SIG-M5 treated with dmso at 0.1 percent for 504 hours (cell line): Measurements from ENCODE around the gene GRK7.
"Not testable (repeated sequence)": the region's sequence is repeated elsewhere in the genome, so short reads cannot be mapped to it uniquely, and the experiment has no call there.

Experiments used
- DNase-seq: peaks from one replicate; lab custom pipeline; 2025; ENCODE audit not compliant: unreplicated experiment; lab: John Stamatoyannopoulos, UW

The GRK7 gene

DNA sequence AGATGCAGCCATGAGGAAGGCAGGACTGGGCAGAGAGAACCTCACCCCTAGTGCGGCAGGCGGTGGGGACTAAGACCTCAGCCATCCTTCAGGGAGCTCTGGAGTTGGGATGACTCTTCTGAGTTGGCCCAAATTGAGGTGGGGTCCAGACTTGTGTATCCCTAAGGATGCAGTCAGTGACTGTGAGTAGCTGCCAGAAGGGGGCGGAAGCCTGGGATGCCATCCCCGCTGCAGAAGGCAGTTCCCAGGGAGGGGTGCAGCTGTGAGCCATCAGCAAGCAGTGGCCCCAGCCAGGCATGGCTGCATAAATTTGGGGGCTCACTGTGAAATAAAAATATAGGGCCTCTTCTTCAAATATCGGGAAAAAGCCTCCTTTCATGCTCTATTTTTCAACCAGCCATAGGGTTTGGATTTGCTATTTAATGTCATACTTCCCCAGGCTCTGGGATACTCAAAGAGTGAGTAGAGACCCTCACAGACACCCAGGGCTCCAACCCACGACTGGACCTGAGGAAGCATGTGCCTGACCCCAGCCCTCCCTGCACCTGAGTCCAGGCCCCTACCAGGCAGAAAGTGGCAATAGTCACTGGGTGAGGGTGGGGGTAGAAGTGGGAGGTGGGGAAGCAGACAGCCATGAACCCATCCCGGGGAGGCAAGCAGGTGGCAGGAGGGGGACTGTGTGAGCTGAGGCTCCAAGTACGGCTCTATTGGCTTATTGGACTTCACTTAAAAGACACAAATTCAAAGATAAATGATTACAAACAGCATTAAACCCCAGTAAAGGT lies 30.5 kb downstream of the GRK7 start:
- DNase-seq: no peak

DNA sequence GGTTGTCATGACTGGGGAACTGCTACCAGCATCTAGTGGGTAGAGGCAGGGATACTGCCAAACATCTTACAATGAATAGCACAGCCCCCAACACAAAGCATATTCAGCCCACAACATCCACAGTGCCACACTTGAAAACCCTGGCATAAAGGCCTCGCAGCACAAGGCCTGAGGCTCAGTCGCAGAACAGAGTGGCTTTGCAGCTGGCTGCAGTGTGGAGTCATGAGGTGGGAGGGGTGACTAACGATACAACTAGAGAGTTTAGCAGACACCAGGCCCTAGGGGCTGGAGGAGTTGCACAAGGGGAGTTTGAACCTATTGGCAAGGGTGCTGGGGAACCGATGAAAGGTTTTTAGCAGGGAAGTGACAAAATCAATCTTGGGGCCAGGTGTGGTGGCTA lies 32.1 kb downstream of the GRK7 start:
- no peak for DNase-seq

DNA sequence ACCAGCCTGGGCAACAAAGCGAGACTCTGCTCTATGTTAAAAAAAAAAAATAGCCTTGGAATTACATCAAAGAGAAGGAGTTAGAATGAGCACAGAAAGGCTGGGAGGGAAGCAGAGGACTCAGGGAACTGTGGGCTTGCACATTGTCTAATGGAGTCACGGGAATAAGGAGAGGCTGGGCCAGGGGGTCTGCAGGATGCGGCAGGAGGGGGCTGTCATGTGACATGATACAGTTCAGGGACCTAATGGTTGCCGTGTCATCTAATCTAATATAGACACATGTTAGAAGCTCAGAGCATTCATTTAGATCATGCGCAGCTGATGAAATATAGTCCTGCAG lies 32.5 kb downstream of the GRK7 start:
- DNase-seq: no peak

DNA sequence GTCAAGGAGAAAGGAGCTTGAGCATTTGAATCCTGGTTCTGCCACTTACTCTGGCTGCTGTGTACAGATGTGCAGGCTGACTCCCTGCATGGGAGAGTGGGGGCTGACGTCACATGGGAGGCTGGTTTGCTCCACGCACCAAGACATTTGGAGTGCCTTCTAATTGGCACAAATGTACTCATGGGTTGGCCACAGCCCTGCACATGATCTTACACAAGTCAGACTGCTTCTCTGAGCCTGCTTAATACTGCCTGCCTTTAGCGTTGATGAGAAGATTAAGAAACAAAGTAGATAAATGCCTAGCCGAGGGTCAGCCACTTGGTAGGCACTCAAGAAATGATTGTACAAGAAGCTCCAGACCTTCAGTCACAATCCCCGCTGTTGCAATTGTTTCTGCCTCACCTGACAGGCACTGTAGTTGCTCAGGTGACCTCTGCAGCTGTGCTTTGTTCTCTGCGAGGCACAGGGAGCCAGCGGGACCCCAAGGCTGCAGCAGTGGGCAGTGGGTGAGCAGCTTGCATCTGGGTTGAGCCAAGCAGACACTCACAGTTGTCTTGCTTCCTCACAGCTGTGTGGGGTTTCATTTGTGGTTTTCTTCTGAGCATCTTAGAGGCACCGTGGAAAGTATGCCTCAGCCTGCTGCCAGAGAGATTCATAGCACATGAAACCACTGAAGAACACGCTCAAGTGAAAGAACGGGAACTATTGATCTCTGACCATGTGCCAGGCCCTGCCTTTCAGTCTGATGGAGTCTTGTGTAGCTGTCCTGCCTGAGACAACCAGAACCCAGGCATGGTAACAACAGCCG lies 33.1 kb downstream of the GRK7 start:
- DNase-seq: peak; percentile 93

DNA sequence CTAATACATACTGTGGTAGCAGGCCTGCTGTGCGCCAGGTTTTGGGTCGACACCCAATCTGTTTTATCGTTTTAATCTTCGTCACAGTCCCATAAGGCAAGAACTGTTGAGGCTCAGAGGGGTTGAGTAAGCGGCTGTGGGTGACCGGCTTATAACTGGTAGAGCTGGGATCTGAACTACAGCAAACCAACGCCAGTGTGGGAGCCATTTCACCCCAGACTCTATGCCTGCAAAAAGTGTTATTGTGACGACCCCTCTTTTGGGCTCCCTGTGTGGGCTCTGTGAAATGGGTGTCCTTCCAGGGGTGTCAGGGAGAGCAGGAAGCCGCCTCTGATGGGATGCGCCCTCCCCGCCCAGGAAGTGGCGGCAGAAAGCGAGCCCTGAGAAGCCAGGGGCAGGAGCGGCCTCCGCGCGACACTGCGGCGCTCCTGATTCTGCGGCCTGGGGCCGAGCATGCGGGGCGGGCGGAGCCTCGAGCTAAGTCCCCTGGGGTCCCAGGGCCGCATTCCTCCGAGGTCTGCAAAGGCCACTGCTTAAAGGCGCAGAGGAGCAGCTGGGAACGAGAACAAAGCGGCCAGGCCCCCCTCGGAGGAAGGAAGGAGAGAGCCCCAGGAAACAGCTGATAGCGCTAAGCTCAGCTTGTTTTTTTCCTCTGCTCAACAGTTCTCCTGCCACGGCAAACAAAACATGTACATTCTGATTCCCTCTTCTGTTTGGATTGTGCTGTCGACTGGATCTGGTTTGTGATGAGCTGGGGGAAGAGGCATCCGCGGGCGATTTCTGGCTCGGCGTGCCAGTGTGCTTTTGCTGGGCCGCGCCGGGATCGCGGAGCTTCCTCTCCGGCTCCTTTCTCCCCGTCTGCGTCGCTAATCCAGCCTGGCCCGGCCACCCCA lies 33.9 kb downstream of the GRK7 start:
- peak; percentile 38 for DNase-seq

DNA sequence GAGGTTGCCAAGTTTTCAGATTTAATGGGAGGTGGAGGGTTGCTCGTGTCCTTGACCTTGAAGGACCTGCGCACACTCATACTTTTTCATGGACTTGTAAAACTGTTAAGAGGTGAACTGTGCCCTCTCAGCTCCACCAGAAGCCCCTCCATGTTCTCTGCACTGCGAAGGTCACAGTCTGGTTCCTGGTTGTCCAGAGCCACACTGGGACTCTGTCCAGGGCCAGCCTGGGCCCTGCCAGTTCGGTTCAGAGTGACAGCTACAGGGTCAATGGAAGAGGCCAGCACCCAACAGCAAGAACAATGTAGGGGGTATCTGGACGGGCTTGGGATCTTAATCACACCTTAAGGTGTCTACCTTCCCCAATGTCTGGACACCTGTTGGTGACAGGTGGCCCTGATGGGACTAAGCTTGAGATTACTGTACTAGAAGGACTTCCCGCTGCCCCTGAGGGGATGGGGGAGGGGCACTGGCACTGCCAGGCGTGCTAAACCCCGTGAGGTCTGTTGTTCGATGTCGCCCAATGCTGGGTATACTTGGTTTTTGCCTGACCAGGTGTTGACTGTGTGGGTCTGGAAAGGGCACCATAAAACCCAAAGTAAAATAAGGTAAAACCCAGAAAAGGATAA lies 34.7 kb downstream of the GRK7 start:
- no peak for DNase-seq

DNA sequence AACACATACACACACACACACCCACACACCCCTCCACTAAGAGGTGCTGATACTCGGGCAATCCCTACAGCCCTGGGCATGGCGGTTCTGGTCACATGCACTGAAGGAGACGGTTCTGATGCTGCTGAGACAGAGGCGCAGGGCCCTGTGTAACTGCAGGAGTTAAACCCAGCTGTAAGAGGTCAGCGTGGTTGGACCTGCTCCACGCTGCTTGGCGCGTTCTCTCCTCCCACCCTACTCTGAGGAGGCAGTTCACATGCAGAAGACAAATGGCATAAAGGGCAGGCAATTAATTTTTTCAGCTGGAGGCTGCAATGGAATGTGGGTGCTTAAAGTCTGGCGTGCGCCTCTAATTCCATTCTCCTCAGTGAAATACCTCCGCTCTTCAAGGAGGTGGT lies 35.2 kb downstream of the GRK7 start:
- DNase-seq: no peak

DNA sequence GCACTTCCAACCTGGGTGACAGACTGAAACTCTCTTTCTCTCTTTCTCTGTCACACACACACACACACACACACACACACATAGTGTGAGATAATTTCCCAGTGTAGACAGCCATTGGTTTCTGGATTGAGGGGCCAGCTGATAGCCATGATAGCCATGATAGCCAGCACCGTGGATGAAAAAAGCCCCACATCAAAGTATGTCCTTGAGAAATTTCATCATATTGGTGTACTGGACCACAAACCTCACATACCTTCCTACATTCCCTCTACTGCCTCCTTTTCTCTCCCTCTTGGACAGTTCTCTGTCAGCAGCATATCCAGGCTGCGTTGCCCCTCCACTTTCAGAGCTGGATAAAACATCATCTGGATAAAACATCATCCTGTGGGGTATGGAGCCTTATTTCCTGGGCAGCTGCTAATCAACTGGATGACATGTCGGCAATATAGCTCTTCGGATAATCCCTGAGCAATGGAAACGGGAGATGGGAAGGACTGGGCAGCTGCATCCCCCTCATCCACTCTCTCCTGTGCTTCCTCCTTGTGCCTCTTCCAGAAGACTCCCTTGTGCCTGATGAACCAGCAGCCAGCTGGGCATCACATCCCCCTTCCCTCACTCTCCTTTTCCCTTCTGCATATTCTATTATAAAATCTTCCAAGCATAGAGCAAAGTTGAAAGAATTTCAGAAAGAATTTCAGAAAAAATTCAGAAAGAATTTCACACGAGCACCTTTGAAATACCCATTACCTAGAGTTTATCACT lies 39.3 kb downstream of the GRK7 start:
- no peak for DNase-seq

DNA sequence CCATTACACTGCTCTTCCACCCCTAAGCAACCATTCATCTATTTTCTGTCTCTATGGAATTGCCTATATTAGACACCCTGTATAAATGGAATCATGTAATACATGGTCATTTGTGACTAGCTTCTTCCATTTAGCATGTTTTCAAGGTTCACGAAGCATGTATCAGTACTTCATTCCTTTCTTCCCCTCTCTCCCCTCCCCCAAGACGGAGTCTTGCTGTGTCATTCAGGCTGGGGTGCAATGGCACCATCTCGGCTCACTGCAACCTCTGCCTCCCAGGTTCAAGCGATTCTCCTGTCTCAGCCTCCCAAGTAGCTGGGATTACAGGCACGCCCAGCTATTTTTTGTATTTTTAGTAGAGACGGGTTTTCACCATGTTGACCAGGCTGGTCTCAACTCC lies 40.3 kb downstream of the GRK7 start:
- DNase-seq: not testable (repeated sequence)

DNA sequence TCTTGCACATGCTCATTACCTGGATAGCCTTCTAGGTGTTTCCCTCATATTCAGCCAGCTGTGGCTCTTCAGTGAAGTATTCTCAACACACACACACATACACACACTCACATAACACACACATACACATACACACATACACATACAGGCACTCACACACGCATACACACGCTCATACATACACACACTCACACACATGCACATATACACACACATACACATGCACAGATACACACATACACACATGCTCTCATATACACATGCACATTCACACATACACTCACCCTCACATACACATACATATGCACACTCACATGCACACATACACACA lies 41.2 kb downstream of the GRK7 start:
- DNase-seq: no peak

DNA sequence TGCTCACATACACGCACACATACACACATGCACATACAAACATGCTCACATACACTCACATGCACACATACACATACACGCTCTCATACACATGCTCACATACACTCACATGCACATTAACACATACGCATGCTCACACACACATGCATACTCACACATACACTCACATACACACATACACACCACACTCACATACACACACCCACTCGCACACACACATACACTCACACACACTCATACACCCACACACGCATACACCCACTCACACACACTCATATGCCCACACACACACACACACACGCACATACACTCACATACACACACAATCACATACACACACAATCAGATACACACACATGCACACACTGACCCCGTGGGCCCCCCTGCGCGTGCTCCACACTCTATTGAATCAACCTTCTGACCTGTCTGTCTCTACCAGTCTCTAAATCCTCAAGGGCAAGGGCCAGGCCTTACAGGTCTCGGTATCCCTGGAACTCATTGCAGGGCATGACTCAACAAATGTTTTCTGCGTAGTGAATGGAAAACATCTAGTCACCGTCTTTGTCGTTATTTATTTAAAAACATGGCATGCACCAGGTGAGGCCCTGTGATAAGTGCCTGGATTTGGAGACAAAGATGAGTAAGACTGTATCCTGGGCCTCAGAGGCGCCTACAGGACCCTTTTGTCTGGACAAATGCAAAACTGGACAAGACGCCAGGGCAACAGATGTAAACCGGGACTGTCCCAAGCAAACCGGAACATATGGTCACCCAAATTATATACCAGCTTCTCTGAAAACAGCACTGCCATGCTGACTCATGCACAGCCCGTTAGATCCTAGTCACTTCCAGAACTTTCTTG lies 41.8 kb downstream of the GRK7 start:
- DNase-seq: no peak

DNA sequence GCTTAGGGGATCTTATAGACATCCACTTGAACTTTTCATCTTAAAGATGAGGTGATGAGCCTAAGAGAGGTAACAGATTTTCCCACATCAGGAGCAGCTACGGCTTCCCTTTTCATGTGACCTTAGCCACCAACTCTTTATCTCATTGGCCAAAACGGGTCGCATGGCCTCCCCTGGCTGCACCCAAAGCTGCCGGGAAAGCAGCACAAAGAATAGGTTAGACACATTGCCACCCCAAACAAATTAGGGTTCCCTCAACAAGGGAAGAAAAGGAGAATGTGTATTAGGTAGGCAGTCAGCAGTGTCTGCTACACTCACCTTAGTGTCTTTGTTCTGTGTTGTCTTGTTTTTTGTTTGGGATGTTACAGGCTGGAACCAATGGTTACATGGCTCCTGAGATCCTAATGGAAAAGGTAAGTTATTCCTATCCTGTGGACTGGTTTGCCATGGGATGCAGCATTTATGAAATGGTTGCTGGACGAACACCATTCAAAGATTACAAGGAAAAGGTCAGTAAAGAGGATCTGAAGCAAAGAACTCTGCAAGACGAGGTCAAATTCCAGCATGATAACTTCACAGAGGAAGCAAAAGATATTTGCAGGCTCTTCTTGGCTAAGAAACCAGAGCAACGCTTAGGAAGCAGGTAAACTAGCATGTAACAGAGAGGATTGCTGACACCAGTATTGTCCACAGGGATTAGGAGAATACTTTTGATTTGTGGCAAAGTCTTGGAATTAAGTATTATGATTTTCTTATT lies 44.2 kb downstream of the GRK7 start:
- no peak for DNase-seq

DNA sequence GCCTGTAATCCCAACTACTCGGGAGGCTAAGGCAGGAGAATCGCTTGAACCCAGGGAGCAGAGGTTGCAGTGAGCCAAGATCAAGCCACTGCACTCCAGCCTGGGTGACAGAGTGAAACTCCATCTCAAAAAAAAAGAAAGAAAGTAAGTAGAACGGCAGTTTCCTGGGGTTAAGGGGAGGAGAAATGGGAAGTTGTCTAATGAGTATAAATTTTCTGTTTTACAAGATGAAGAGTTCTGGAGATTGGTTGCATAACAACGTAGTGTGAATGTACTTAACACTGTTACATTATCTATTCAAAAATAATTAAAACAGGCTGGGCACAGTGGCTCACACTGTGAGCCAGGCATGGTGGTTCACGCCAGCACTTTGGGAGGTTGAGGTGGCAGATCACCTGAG lies 45.4 kb downstream of the GRK7 start:
- peak; percentile 84 for DNase-seq

DNA sequence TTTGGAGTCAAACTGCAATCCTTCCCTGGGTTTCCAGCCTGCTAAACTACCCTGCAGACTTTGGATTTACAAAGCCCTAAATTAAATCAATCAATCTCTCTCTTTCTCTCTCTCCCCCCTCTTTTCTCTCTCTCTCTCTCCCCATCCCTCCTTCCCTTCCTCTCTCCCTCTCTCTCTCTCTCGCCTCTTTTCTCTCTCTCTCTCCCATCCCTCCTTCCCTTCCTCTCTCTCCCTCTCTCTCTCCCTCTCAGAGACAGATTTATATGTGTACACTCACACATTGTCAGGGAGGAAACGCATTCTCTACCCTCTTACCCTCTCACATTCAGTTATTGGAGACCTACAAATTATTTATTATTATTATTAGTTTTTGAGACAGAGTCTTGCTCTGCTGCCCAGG lies 47.0 kb downstream of the GRK7 start:
- no peak for DNase-seq

DNA sequence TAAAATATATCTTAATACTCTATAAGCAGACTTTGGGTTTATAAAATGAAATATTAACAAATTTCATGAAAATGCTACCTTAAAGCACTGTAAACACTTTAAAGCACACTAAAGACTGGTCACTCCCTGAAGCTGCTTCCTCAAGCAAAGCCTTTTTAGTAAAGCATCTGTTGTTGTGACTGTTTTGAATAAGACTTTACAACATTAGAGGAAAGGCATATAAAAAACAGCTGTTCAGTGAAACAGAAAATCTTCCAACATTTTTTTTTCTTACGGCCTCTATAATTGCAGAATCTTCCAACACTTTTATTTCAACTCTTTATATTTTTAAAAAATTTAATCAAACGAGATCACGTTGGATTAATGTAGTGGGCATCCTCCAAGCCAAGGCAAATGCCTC lies 48.1 kb downstream of the GRK7 start:
- DNase-seq: no peak

DNA sequence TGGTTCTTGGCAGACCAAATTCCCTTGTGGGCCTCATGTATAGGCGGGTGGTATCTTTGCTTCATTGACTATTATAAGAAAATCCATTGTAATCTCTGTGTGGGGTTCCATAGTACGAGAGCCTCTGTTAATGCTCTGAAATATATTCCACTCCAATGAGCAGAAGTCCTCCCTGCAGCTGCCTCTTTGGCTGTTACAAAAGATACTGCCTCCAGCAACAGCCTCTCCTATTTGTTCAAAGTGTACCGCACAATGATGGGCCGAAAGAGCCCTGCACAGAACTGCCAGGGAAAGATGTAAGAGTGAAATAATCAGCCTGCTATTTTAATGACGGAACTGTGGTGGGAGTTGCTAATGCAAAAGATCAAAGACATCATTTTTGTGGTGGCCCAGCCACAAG lies 48.9 kb downstream of the GRK7 start:
- no peak for DNase-seq

DNA sequence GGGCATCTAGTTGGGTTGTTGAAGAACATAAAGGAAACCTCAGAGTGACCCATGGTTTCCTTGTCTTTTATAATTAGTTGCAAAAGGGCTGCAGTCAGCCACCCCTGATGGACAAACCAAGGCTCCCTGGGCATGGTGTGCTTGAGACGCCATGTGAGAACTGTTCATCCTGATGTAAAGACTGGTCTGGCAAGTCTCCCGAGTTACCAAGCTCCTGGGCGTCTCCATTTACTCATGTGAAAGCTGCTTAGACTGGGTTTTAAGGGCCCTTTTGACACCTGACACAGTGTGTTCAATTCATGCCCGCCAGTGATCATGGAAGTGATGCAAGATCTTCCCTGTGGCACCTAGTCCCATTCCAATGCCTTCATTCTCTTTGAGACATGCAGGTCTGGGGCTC lies 49.4 kb downstream of the GRK7 start:
- DNase-seq: no peak
